Measurements from ENCODE around the gene GRIK4.
"Not testable (repeated sequence)": the region's sequence is repeated elsewhere in the genome, so short reads cannot be mapped to it uniquely, and the experiment has no call there.

Gene GRIK4

DNA sequence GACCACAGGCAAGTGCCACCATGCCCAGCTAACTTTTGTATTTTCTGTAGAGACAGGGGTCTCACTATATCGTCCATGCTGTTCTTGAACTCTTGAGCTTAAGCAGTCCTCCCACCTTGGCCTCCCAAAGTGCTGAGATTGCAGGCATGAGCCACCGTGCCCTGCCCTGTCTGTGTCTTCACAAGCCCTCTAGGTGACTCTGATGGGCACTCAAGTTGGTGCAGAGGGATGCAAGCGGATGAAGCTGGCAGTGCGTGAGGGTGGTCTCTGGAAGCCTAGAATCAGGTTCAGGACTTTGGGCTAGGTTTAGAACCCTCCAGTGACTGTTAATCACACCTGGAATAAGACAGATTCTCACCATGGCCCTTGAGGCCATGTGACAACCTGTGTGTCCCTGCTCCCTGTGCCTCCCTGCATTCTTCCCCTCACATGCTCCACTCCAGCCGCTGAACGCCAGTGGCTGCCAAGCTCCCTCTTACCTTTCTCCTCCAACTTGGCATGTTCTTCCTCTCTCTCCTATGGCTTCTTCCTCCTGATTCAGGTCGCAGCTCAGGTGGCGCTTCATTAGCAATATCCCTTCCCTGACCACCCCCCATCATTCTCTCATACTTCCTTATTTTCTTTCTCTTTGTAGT is 270.1 kb downstream of the GRIK4 start:
- DNase-seq (ENCODE audit: low spot score), result no peak

DNA sequence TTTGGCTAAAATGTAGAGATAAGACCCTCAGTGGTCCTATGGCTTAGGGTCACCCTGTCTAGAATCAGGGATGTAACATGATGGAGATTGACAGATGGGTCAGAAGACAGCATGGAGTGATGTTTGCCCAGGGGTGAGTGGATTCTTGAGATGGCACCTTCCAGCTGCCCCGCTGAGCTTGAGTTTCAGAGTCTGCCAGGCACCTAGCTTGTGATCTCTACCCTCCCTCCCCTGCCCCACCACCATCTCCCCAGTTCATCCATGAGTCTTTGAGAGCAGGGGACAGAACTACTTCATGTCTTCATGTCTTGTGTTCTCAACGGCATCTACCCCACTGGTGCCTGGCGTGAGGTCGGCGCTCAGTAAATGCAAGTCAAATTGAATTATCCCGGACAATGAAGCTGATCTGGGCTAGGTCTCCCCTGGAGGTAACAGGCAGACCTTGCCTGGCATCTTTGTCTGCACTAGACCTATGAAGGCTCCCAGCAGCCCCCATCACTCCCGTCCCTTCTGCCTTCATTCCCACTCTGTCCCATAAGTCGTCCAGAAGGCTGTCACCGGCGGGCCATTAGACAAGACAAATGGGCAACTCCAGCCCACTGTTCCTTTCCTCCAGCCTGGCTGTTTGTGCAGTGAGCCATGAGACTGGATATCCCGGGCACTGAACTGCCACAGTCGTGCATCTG is 273.2 kb downstream of the GRIK4 start:
- DNase-seq (ENCODE audit: low spot score), result no peak

DNA sequence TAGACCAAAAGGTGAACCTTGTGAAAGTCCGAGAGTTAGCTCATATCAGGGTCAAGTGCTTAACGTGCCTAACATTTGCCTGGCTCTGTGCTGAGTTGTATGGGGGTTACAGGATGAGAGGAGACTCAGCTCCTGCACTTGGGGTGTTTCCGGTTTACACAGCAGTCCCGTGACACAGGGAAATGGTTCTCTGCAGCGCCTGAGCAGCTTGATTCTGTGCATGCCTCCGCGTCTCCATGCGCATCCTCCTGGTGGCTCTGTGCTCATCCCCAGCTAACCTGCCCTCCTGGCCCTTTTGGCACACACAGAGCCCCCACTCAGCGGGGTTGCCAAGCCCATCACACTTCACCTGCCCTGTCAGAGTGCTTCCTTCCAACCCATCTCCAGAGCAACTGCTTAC is 274.0 kb downstream of the GRIK4 start:
- no peak for DNase-seq (ENCODE audit: low spot score)

DNA sequence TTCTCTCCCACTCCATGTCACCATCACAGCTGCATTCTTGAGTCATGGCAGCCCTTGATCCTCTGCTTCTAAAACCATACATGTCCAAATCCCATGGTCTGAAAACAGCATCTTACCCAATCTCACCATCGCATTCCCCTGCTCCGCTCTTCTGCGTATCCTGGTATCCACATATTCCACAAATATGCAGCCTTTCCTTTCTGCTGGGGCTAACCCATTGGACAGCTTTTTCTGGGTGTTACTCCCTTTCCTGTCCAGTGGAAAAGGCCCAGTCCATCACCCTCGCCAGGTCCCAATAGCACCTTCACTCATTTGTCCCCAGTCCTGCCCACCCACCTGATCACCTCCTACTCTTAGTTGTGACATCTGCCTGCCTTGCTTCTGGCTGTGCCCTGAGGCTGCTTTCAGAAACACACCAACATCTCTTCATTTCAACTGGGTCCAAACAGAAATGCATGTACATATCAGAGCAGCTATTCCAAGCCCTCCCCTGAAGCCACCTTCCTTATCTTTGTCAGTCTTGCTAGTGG is 274.7 kb downstream of the GRIK4 start:
- DNase-seq (ENCODE audit: low spot score), result no peak

DNA sequence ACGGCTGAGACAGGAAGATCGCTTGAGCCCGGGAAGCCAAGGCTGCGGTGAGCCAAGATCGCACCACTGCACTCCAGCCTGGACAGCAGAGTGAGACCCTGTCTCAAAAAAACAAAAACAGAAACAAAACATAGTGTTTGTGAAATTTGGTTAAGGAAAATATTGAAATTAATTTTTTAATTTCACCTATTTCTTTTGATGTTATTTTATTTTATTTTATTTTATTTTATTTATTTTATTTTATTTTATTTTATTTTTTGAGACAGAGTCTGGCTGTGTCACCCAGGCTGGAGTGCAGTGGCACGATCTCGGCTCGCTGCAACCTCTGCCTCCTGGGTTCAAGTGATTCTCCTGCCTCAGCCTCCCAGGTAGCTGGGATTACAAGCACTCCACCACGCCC is 275.7 kb downstream of the GRIK4 start:
- DNase-seq (ENCODE audit: low spot score), result not testable (repeated sequence)

DNA sequence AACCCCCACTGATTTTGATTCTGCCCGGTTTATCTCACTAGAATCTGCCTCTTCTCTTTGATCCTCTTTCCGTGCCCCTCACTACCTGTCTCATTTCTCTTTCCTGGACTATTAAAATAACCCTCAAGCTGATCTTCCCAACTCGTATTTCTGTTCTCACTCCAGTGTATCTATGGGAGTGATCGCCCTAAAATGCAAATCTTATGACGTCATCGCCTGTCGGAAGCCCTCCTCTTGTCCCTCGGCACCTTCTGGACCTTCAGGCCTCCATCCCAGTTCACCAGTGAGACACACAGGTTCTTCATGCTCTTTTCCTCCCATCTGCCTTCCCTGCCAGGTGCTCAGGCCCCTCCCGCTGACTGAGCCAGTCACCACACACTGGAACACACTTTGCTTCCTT is 277.8 kb downstream of the GRIK4 start:
- no peak for DNase-seq (ENCODE audit: low spot score)

DNA sequence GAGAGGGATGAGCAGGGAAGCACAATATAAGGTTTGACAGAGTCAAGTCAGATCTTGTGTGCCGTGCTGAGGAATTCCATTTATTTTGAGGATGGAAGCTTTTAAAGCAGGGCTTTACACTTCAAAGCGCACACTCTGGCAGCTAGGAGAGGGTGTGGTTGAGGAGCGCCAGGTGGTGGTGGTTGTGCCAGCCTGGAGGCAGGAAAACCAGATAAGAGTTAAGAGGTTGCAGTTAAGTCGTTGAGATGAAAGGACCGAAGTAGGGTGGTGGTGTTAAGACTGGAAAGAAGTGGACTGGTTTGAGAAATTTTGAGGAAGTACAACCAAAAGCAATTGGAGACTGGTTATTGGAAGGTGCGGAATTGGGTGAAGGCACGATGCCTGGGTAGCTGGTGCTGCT is 280.8 kb downstream of the GRIK4 start:
- DNase-seq (ENCODE audit: low spot score), result no peak

DNA sequence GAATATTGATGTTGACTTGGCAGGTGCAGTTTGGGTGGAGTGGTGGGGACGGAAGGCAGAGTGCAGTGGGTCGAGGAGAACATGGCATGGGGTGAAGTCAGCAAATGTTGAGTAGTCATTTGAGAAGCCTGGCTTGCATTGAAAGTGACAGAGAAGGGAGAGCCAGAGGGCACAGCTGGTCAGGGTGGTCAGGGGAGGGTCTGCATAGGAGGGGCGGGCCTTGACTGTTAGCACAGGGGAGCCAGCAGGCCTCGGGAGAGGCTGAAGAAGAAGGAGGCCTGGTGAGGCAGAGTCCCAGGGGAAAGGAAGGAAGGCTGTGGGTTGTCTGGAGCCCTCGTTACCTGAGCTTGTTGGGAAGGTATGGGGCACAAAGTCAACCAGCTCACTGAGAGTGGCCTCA is 281.6 kb downstream of the GRIK4 start:
- DNase-seq (ENCODE audit: low spot score), result no peak

DNA sequence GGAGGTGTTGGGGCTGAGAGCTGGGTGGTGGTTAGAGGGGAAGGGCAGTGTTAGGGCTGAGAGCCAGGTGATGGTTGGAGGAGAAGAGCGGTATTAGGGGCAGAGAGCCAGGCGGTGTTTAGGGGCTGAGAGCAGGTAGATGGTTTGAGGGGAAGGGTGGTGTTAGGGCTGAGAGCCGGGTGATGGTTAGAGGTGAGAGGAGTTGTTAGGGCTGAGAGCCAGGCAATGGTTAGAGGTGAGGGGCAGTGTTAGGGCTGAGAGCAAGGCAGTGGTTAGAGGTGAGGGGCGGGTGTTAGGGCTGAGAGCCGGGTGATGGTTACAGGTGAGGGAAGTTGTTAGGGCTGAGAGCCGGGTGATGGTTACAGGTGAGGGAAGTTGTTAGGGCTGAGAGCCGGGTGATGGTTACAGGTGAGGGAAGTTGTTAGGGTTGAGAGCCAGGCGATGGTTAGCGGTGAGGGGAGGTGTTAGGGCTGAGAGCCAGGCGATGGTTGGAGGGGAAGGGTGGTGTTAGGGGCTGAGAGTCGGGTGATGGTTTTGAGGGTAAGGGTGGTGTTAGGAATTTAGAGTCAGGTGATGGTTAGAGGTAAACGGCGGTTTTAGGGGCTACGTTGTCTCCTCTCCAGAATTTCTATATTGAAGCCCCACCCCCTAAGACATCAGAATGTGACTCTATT is 282.4 kb downstream of the GRIK4 start:
- DNase-seq (ENCODE audit: low spot score), result no peak

DNA sequence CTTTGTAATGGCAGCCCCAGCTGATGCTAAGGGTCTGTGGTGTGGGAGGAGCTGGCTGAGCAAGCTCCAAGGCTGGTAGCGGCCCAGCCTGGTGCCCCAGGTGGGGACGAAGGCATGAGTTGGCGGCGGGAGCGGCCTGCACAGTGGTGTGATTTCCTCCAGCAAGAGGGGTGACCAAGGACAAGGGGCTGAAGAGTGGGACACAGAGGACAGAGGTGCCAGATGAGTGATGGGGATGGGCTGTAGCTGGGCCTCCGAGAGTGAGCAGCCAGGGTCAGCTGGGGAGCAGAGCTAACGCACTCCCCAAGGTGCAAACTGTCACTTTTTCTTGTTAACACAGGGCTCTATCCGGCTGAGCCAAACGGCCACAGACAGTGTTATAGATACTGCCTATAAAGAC is 283.2 kb downstream of the GRIK4 start:
- DNase-seq (ENCODE audit: low spot score), result no peak

DNA sequence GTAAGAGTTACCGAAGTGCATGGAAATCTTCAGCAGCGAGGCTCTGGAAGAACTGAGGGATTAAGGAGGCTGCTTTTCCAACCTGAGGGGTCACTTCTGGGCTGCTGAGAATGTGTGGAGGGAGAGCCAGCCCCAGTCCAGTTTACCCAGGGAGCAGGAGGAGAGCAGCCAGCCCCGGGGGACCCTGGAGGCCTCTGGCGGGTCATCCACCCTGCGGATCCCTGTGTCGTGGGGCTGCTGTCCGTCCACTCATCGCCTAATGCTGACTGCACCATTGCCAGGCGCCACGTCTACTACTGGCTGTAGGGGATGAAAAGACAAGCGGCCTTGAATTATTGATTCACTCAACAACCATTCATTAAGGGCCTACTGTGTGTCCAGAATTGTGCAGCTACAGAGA is 283.6 kb downstream of the GRIK4 start:
- no peak for DNase-seq (ENCODE audit: low spot score)

DNA sequence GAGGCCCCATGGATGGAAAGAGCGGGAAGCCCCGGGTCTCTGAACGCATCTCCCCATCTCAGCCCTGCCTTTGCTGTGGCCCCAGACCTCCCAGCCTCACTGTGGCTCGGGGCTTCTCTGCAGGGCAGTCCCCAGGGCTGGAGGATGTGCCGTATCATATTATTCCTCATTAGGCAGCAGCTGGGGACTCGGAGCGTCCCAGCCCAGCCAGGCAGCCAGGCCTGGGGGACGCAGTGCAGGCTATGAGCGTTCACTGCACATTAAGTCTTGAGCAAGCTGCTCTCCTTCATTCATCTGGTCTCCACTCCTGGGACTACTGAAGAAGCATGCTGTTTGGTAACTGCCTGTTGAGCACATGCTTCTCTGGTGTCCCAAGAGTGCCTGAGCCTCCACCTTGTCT is 285.6 kb downstream of the GRIK4 start:
- no peak for DNase-seq (ENCODE audit: low spot score)

DNA sequence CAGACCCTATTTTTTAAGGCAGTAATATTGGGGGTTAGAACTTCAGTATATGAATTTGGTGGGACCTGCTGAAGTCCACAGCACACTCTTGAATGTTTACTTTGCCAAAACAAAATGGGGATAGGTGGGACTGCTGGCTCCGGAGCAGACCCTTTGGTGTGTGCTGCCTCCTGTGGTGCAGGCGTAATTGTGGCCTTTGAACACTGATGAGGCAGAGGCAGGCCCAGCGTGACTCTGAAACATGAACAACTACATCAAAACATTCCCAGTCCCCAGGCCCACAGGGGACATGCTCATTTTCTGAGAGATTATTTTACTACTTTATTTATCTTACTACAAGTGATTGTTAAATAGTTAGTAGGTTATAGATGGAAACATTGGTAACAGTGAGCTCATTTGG is 287.3 kb downstream of the GRIK4 start:
- DNase-seq (ENCODE audit: low spot score), result no peak

DNA sequence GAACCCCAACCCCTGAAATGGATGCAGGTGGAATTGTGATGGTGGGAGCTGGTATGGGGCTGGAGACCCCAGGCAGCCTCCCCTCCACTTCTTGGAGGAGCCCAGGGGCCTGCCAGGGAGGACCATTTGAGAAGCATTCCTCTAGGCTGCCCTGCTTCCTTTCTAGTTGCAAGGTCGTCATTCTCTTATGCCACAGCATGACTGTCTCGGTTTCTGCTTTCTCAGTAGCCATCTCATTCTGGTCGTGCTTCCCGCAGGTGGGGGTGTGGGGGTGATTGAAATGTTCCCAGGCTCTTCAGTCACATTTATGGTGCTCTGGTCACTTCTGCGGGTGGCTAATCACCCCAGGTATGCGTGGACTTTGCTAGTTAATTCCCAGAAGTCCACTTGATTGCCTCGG is 288.7 kb downstream of the GRIK4 start:
- DNase-seq (ENCODE audit: low spot score), result no peak

DNA sequence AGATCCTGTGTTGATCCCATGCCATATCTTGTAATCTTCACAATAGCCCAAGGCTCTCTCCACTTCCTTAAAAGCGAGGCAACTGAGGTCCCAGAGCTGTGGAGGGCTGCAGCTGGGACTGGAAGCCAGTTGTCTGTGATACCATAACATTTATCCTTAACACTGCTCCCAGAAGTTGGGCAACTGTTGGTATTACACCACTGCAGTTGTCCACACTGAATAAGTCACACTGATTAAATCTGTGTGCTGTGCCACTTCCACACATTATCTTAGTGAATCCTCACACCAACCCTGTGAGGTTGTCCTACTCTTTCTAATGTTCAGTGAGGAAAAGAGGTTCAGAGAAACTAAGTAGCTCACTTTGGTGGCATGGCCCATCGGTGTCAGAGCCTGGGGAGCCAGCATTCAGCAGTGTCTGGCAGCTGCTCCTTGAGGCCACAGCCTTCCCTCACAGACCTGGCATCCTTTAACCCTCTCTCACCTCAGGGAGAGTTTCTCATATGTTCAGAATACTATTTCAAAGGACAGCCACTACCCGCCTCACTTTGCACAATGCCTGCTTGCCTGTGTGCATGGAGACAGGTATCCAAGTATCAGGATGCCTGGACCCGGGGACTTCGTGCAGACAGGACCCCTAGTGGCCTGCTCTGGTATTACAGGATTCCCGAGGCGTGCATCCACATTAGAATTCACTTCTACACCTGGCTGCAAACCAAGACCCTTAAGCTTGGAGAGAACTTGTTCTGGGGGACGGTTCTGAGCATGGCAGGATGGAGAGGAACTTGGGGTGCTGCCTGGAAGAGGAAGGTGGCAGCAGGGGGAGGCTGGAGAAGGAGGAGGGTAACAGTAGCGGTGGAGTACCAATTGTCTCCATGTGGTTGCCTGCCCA is 290.5 kb downstream of the GRIK4 start:
- peak; percentile 69 for DNase-seq (ENCODE audit: low spot score)

DNA sequence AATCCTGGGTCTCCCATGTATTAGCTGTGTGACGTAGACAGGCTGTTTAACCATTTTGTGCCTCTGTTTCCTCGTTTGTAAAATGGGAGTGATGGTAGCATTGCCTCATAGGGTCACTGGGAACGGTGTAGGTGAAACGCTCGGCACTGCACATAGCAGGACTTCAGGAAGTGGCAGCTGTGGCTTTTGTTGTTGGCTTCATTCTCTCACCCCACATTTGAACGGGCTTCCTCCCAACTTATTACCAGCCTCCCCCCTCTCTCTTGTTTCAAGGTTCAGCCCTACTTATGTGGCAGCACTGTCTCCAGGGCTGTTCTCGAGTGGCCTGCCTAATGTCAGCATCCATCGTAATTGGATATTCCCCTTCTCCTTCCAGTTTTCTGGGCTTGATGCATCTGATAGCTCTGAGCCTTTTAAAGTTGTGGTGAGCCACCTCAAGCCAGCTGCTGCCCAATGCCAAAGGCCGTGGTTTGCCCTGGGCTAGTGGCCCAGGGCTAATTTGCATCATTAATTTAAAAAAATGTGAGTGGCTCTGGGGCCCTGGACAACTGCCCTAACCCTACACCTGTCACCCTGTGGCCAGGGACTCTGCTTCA is 294.5 kb downstream of the GRIK4 start:
- DNase-seq (ENCODE audit: low spot score), result no peak

DNA sequence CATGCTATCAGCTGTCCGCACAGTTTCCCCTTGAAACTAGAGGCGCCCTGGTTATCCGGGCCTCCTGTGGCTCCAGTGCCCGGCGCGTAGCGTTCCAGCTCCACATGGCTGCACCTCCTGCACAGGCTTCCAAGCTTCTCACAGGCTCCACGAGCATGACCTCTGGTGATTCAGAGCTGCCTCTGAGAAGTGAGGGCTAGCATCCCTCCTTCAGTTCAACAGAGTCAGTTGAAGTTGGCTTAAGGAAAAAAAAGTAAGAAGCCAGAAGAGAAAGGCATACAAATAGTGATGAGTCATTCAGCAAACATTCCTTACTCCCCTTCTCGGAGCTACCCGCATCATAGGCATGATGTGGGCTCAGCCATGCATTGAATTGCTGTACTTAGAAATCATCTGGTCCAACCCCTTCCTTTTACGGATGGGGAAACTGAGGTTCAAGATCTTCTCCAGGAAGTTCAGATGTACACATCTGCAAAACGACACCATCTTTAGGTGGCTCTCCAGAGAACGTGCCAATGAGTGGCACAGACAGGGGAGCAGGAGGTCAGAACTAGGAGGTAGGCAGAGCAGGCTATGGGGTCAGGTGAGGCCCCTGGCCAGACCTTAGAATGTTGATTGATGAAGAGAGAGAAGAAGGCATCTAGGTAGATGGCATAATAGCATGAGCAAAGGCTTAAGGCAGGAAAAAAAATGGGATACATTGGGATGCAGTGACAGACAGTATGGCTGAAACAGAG is 296.0 kb downstream of the GRIK4 start:
- peak; percentile 71 for DNase-seq (ENCODE audit: low spot score)

DNA sequence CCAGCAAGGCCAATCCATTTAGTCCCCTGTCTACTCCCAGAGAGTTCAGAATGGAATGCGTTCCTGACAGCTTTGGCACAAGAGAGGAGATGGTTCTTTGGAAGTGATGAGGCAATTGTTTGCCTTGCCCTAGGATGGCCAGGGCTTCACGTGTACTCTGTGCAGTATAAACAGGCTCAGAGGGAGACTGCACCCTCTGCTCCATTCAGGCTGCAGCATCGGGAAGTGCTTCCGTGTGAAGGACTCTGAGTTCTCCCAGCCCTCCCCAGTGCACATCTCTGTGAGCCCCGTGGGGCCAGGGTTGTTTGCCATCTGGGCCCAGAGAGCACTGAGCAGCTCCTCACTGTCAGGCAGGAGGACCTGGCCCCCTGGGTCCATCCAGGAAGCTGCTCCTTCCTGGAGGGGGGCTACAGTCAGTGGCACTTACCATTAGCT is 297.1 kb downstream of the GRIK4 start:
- no peak for DNase-seq (ENCODE audit: low spot score)

DNA sequence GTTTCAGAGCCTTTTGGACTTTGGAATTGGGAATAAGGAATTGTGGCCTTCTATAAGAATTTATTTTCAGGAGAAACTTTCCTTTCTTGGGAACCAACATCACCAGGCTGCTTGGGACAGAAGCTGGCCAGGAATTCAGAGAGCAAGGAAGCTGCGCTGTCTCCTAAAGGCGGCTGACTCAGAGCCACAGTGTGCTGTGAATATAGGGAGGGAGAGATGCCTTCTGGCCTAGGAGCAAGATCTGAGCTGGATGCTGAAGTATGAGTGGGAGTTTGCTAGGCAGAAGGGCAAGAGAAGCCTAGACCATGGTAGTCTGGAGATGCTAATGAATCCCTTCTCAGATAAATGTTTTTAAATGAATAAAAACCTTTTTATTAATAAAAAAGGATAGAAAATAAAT is 298.7 kb downstream of the GRIK4 start:
- peak; percentile 24 for DNase-seq (ENCODE audit: low spot score)

DNA sequence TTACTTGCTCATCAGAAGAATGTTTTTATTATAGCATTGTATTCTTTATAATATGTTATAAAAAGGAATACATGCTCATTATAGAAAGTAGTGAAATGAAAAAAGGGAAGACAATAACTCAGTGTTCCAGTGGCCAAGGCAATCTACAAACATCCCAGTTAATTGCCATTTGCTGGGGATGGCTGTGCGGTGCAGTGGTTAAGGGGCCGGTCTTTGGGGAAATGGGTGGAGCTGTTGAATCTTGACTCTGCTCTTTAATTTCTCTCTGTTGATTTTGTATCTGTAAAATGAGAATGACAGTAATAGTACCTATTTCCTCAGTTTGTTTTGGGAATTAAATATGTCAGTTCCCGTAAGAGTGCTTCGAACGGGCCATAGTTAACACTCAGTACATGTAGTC is 299.7 kb downstream of the GRIK4 start:
- no peak for DNase-seq (ENCODE audit: low spot score)

DNA sequence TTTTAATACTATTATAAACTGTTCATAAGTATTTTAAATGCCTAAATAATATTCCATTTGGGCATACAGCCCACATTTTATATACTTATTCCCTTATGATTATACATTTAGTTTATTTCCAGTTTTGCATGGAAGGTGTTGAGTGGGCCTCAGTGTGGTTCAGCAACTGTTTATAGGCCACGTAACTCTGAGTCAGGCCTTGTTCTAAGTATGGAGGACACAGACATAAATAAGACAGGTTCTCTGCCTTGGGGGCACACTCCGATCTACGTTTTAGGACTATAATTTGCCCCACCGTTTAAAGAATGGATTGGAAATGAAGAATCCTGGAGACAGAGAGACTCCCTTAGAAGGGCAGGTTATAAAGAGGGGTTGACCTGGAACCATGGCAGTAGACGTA is 300.2 kb downstream of the GRIK4 start:
- no peak for DNase-seq (ENCODE audit: low spot score)
